GM21619 (cell line): Measurements from ENCODE around the gene TMEM223.
A peak's percentile ranks its signal among the peaks of the same experiment; 100 is the strongest.
"Not testable (repeated sequence)": the region's sequence is repeated elsewhere in the genome, so short reads cannot be mapped to it uniquely, and the experiment has no call there.

Experiments
- ATAC-seq: cut with Tn5 transposase; IDR thresholded peaks from one replicate; pipeline ENCODE4 v1.9.1; 2021; ENCODE audit not compliant: unreplicated experiment

TMEM223 gene

GRCh38 chr11:62791501-62792201 is at the start of gene TMEM223:
TMEM223 (minus strand) TSS chr11:62792006; CDS start chr11:62791994, 12 bp downstream.
- peak; percentile 63 for ATAC-seq

- ATAC-seq, result peak; percentile 7
Observed at GRCh38 chr11:62840721-62841360, 49.0 kb upstream of the TMEM223 start.

GRCh38 chr11:62839050-62839945 is 47.5 kb upstream of the TMEM223 start, which contains the start of gene WDR74:
WDR74 (minus strand) TSS chr11:62839590; CDS start chr11:62839570, 20 bp downstream.
- peak; percentile 47 for ATAC-seq

GRCh38 chr11:62835336-62835735 is 43.5 kb upstream of the TMEM223 start:
- ATAC-seq, result no peak

GRCh38 chr11:62832336-62833234 is 40.8 kb upstream of the TMEM223 start, which contains the start of gene TEX54:
TEX54 (minus strand) TSS chr11:62832841.
- peak; percentile 13 for ATAC-seq

GRCh38 chr11:62831520-62832335 is 39.9 kb upstream of the TMEM223 start, which contains the start of gene STX5:
STX5 (minus strand) TSS chr11:62832051; CDS start chr11:62831243, 808 bp downstream.
- peak; percentile 74 for ATAC-seq

GRCh38 chr11:62830904-62831519 is 39.2 kb upstream of the TMEM223 start:
- ATAC-seq, result no peak

- not testable (repeated sequence) for ATAC-seq
Observed at GRCh38 chr11:62828130-62828529, 36.3 kb upstream of the TMEM223 start.

- ATAC-seq, result no peak
Observed at GRCh38 chr11:62823677-62824076, 31.9 kb upstream of the TMEM223 start.

- no peak for ATAC-seq
Observed at GRCh38 chr11:62817129-62817528, 25.3 kb upstream of the TMEM223 start.

- ATAC-seq, result no peak
Observed at GRCh38 chr11:62816557-62816956, 24.8 kb upstream of the TMEM223 start.

GRCh38 chr11:62811659-62812058 is 19.9 kb upstream of the TMEM223 start:
- no peak for ATAC-seq

GRCh38 chr11:62810748-62811147 is 18.9 kb upstream of the TMEM223 start:
- no peak for ATAC-seq

- no peak for ATAC-seq
Observed at GRCh38 chr11:62806611-62807121, 14.9 kb upstream of the TMEM223 start.

- ATAC-seq, result no peak
Observed at GRCh38 chr11:62805961-62806441, 14.2 kb upstream of the TMEM223 start.

- peak; percentile 78 for ATAC-seq
Observed at GRCh38 chr11:62805076-62805892, 13.5 kb upstream of the TMEM223 start, which contains the start of gene NXF1. NXF1 (minus strand) TSS chr11:62805440; CDS start chr11:62805356, 84 bp downstream.

- ATAC-seq, result peak; percentile 5
Observed at GRCh38 chr11:62804310-62805075, 12.7 kb upstream of the TMEM223 start.
